Right atrium auricular region (tissue), 2 donors: ENCODE results near the gene AHCYL2. TPM values are rescaled to one million over a fixed set of nuclear protein-coding genes. Genes with fewer than 3 reads are reported as not detected.
"Not testable (repeated sequence)": the region's sequence is repeated elsewhere in the genome, so short reads cannot be mapped to it uniquely, and the experiment has no call there.

Experiments used
- DNase-seq: peaks from one replicate; pipeline ENCODE4 v3.0.0-alpha.2; 2019; ENCODE audit warnings: low spot score
- H3K27ac ChIP-seq, 2 donors: fragments of 200-600 bp; sonication (generic); 1 replicate in 1 of 2; 2 replicates in 1 of 2; pipeline ENCODE4 v1.5.1; 2016 to 2019
- H3K27me3 ChIP-seq, 2 donors: fragments of 200-600 bp; sonication (generic); one replicate each; pipeline versions ENCODE4 v1.5.1 to v1.6.0; 2017 to 2019
- H3K36me3 ChIP-seq: fragments of 200-600 bp; sonication (generic); one replicate; pipeline ENCODE4 v1.5.1; 2016
- H3K4me1 ChIP-seq, 2 donors: fragments of 200-600 bp; sonication (generic); one replicate each; pipeline versions ENCODE4 v1.5.1 to v1.6.0; 2017 to 2019
- H3K4me3 ChIP-seq, 2 donors: fragments of 200-600 bp; sonication (generic); 1 replicate in 1 of 2; 2 replicates in 1 of 2; pipeline ENCODE4 v1.5.1; 2017 to 2019; ENCODE audit warnings: mild to moderate bottlenecking in 1 of 2, moderate library complexity in 1 of 2
- H3K9me3 ChIP-seq, 2 donors: fragments of 200-600 bp; sonication (generic); one replicate each; pipeline ENCODE4 v1.5.1; 2019
- total RNA-seq, 2 donors: library from RNA; depleted of rRNA; stranded (reverse); fragments of >200 nt; gene quantifications; one replicate each; pipeline ENCODE4 v1.1.0, GENCODE V29; 2016
- TF ChIP-seq, protein P1 (sequence below), 2 donors: fragments of 200-600 bp; sonication (generic); IDR thresholded peaks; one replicate each; pipeline ENCODE4 v1.5.1; 2019; ENCODE audit warnings: antibody characterized with exemption in 2 of 2

The AHCYL2 gene
- total RNA-seq, 2 donors from 2014 or later, result 5.6 to 6.5 TPM

GRCh38 chr7:129347330-129347729 lies 122.5 kb downstream of the AHCYL2 start:
- H3K4me3 ChIP-seq, result no peak overlapping the region

DNA sequence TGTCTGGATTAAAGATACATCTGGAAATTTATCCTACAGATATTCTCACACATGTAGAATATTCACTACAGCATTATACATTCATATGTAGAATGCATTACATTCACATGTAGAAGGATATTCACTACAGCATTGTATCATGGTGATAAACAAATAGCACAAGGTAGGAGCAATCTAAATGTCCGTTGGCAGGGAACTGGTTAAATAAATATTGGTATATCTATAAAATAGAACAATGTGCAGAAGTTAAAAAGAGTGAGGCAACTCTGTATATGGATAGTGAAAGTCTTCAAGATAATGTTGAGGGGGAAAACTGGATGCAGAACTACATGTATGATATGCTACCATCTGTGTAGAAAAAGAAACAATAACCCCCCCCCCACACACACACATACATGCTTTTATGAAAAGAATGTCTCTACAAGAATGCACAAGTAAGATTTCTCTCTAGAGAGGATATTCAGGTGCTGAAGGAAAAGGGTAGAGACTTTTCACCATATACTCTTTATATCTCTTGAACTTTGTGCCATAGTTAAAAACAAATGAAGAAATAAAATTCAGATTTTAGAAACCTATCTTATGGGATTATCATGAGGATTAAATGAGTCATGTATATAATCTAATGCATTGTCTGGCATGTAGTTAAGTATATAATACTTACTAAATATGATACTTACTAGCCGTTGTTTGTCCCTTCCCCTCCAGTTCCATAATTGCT lies 123.4 kb downstream of the AHCYL2 start:
- TF ChIP-seq, protein P1, sequence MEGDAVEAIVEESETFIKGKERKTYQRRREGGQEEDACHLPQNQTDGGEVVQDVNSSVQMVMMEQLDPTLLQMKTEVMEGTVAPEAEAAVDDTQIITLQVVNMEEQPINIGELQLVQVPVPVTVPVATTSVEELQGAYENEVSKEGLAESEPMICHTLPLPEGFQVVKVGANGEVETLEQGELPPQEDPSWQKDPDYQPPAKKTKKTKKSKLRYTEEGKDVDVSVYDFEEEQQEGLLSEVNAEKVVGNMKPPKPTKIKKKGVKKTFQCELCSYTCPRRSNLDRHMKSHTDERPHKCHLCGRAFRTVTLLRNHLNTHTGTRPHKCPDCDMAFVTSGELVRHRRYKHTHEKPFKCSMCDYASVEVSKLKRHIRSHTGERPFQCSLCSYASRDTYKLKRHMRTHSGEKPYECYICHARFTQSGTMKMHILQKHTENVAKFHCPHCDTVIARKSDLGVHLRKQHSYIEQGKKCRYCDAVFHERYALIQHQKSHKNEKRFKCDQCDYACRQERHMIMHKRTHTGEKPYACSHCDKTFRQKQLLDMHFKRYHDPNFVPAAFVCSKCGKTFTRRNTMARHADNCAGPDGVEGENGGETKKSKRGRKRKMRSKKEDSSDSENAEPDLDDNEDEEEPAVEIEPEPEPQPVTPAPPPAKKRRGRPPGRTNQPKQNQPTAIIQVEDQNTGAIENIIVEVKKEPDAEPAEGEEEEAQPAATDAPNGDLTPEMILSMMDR (IDR thresholded peaks at IDR 0.05), result no peak
- Histone ChIP-seq H3K36me3 (no peaks in the 10 kb centered on the region), H3K9me3 (no peaks in the 10 kb centered on the region), H3K4me1 (no peaks in the 10 kb centered on the region), H3K4me3 (no peak overlapping the region), H3K27me3 (no peaks in the 10 kb centered on the region), H3K27ac (no peak overlapping the region)
- DNase-seq, result no peak

More at GRCh38 chr7:129347330-129347729, 122.5 kb downstream of the AHCYL2 start:
- no peaks in the 10 kb centered on the region for H3K27me3 ChIP-seq
- H3K27ac ChIP-seq, result no peak overlapping the region
- no peaks in the 10 kb centered on the region for H3K9me3 ChIP-seq
- H3K36me3 ChIP-seq, result no peaks in the 10 kb centered on the region
- TF ChIP-seq, protein P1 (IDR thresholded peaks at IDR 0.05), result no peak
- H3K4me1 ChIP-seq, result no peaks in the 10 kb centered on the region
- DNase-seq, result no peak

GRCh38 chr7:129351320-129351719 lies 126.5 kb downstream of the AHCYL2 start:
- DNase-seq, result no peak
- no peak overlapping the region for H3K4me3 ChIP-seq
- no peaks in the 10 kb centered on the region for H3K4me1 ChIP-seq
- TF ChIP-seq, protein P1 (IDR thresholded peaks at IDR 0.05), result no peak
- H3K27ac ChIP-seq, result no peak overlapping the region
- no peaks in the 10 kb centered on the region for H3K9me3 ChIP-seq
- H3K27me3 ChIP-seq, result no peaks in the 10 kb centered on the region
- no peaks in the 10 kb centered on the region for H3K36me3 ChIP-seq

GRCh38 chr7:129353104-129353503 lies 128.3 kb downstream of the AHCYL2 start:
- not testable (repeated sequence) for DNase-seq, H3K4me3 ChIP-seq, H3K27ac ChIP-seq, H3K27me3 ChIP-seq, H3K36me3 ChIP-seq, H3K4me1 ChIP-seq, H3K9me3 ChIP-seq

DNA sequence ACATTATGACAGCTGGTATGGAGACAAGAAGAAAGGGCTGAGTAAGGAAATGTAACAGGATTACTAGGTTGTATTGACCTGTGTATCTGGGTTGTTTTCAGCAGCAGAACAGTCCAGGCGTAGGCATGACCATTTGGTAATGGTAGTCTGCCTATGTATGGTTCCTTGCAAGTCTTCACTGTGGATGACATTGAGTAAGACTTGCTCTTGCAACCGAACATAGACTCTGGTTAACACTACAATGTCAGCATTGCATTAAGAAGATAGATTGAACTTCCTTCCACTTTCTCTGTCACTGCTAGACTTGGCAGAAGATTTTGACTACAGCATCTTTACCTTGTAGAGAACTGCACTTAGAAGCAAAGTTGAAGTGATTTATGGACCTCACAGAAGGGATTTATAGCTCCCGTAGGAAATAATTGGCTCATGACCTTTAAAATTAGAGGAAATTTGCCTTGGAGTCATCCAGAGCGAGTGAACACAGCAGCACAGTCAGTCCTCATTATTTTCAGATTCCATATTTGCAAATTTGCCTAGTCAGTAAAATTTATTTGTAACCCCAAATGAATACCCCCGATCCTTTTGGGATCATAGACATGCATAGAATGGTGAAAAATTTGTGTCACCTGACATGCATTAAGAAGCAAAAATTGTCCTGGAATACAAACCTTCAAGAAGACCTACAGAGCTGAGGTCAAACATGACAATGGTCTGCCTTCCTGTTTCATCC lies 129.8 kb downstream of the AHCYL2 start:
- H3K4me1 ChIP-seq, result no peaks in the 10 kb centered on the region
- no peak overlapping the region for H3K4me3 ChIP-seq
- DNase-seq, result no peak
- TF ChIP-seq, protein P1 (IDR thresholded peaks at IDR 0.05), result no peak
- no peak overlapping the region for H3K27ac ChIP-seq
- H3K27me3 ChIP-seq, result no peaks in the 10 kb centered on the region
- no peaks in the 10 kb centered on the region for H3K36me3 ChIP-seq
- no peaks in the 10 kb centered on the region for H3K9me3 ChIP-seq

DNA sequence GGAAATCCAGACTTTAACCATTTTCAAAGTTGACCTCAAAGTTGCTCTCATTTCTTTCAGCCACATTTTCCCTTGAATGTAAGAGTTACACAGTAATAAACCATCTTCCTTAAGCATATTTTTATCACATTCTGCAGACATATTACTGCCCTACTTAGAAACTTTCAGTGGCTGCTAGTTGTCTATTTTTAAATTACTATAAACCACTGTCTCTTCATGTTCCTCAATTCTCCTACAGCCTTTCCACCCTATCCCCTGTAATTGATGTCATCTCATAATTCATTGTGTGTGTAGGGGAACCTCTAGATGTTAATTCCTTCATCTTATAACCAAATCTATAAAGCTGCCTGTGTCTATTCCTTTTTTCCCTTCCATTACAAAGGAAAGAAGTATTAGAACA lies 131.3 kb downstream of the AHCYL2 start:
- H3K36me3 ChIP-seq, result no peaks in the 10 kb centered on the region
- no peak overlapping the region for H3K27ac ChIP-seq
- no peaks in the 10 kb centered on the region for H3K4me1 ChIP-seq
- DNase-seq, result no peak
- no peaks in the 10 kb centered on the region for H3K9me3 ChIP-seq
- TF ChIP-seq, protein P1 (IDR thresholded peaks at IDR 0.05), result no peak
- no peaks in the 10 kb centered on the region for H3K27me3 ChIP-seq
- no peak overlapping the region for H3K4me3 ChIP-seq
